Endothelial cell of umbilical vein (primary cell): Measurements from ENCODE around the gene MAP3K13. TPM values are rescaled to one million over a fixed set of nuclear protein-coding genes. Genes with fewer than 3 reads are reported as not detected.

ENCODE experiments used
- BruUV-seq: library from RNA; stranded (reverse); fragments of 400-500 nt; replicated peaks from 2 replicates; lab custom pipeline; 2021; lab: Mats Ljungman, UMichigan
- CTCF ChIA-PET: fragments of 300-600, 350-600 bp; sonication (Branson Sonifier 250); formaldehyde crosslinking; loops from one replicate; lab custom pipeline; 2021; ENCODE audit warnings: antibody characterized with exemption, inconsistent platforms; lab: Charles Lee
- POLR2A ChIA-PET: fragments of 300-600, 350-600 bp; sonication (Branson Sonifier 250); formaldehyde crosslinking; loops from one replicate; lab custom pipeline; 2021; ENCODE audit warnings: antibody characterized with exemption, inconsistent platforms; lab: Charles Lee
- DNase-seq: peaks from one replicate; pipeline ENCODE4 v3.0.0-alpha.2; 2011; ENCODE audit warnings: low read depth, low spot score
- FAIRE-seq: peaks from 2 replicates; lab custom pipeline; 2011; peaks lifted over from hg19 to GRCh38; lab: Jason Lieb, UNC
- H2AFZ ChIP-seq: 2 replicates; pipeline ENCODE4 v1.6.0; 2012; ENCODE audit warnings: low read depth, low read length, control low read depth, inconsistent platforms
- H3K27ac ChIP-seq: 2 replicates; pipeline ENCODE4 v1.5.1; 2011; ENCODE audit warnings: low read depth, mild to moderate bottlenecking, control low read depth, low read length, moderate library complexity; ENCODE audit not compliant: insufficient read depth
- H3K27me3 ChIP-seq, 2 experiments: 2 replicates each; pipeline versions ENCODE4 v1.6.0 to v1.6.1; 2011; ENCODE audit warnings: low read length in 2 of 2, mixed read lengths in 1 of 2; ENCODE audit not compliant: control insufficient read depth in 2 of 2, insufficient read depth in 2 of 2
- H3K36me3 ChIP-seq, 2 experiments: 2 replicates in 1 of 2; 3 replicates in 1 of 2; pipeline ENCODE4 v1.5.1; 2011; ENCODE audit warnings: low read length in 2 of 2, mild to moderate bottlenecking in 1 of 2, moderate library complexity in 1 of 2; ENCODE audit not compliant: control insufficient read depth in 2 of 2, insufficient read depth in 2 of 2; ENCODE audit errors: extremely low read depth in 1 of 2
- H3K4me1 ChIP-seq: 3 replicates; pipeline ENCODE4 v1.5.1; 2011; ENCODE audit warnings: mild to moderate bottlenecking, low read length; ENCODE audit not compliant: control insufficient read depth, insufficient read depth; ENCODE audit errors: extremely low read depth
- H3K4me2 ChIP-seq: 2 replicates; pipeline ENCODE4 v1.6.1; 2011; ENCODE audit warnings: low read length, control low read depth, mixed read lengths; ENCODE audit not compliant: insufficient read depth
- H3K4me3 ChIP-seq, 3 experiments: fragments of 200-600 bp in 1 of 3; sonication (generic), shearing (Covaris generic) in 1 of 3; replicated peaks in 1 of 3; 2 replicates each; pipeline ENCODE4 v1.5.1; 2011 to 2016; ENCODE audit warnings: control low read depth in 3 of 3, low read length in 3 of 3, mild to moderate bottlenecking in 2 of 3, inconsistent platforms in 1 of 3, low read depth in 1 of 3, moderate library complexity in 1 of 3; ENCODE audit not compliant: insufficient read depth in 1 of 3
- H3K79me2 ChIP-seq: 2 replicates; pipeline ENCODE4 v1.6.0; 2012; ENCODE audit warnings: low read length, inconsistent platforms; ENCODE audit not compliant: control insufficient read depth, insufficient read depth
- H3K9ac ChIP-seq: replicated peaks from 2 replicates; pipeline ENCODE3; 2011; ENCODE audit warnings: low read length, control low read depth; ENCODE audit not compliant: insufficient read depth; ENCODE audit errors: extremely low read depth
- H3K9me1 ChIP-seq: replicated peaks from 3 replicates; pipeline ENCODE4 v1.6.0; 2011; ENCODE audit warnings: mild to moderate bottlenecking, low read length; ENCODE audit not compliant: control insufficient read depth, insufficient read depth; ENCODE audit errors: extremely low read depth
- H3K9me3 ChIP-seq: replicated peaks from 2 replicates; pipeline ENCODE4 v1.5.1; 2012; ENCODE audit warnings: low read length, inconsistent platforms; ENCODE audit not compliant: control insufficient read depth, insufficient read depth
- H4K20me1 ChIP-seq: replicated peaks from 2 replicates; pipeline ENCODE3; 2011; ENCODE audit warnings: mild to moderate bottlenecking, low read length; ENCODE audit not compliant: control insufficient read depth, insufficient read depth; ENCODE audit errors: extremely low read depth
- CTCF ChIP-seq, 2 donors: IDR thresholded peaks; 1 replicate in 1 of 2; 2 replicates in 1 of 2; pipeline ENCODE4 v1.5.1; 2011; ENCODE audit warnings: low read length in 2 of 2, mild to moderate bottlenecking in 2 of 2, moderate library complexity in 2 of 2, control low read depth in 1 of 2, inconsistent platforms in 1 of 2, low read depth in 1 of 2; ENCODE audit not compliant: insufficient read depth in 1 of 2; ENCODE audit errors: extremely low read depth in 1 of 2
- EZH2 ChIP-seq: IDR thresholded peaks from 2 replicates; pipeline ENCODE4 v1.6.1; 2012; ENCODE audit warnings: borderline replicate concordance, low read depth, mild to moderate bottlenecking, moderate library complexity, low read length, inconsistent platforms; ENCODE audit not compliant: severe bottlenecking
- FOS ChIP-seq: IDR thresholded peaks from 2 replicates; pipeline ENCODE4 v1.6.1; 2011; ENCODE audit warnings: mild to moderate bottlenecking, low read length, moderate library complexity, borderline replicate concordance; ENCODE audit not compliant: insufficient read depth
- GATA2 ChIP-seq: IDR thresholded peaks from 2 replicates; pipeline ENCODE4 v1.7.0; 2011; ENCODE audit warnings: low read depth, mild to moderate bottlenecking, moderate library complexity, mixed read lengths, low read length; ENCODE audit not compliant: insufficient read length, insufficient read depth
- JUN ChIP-seq: IDR thresholded peaks from 2 replicates; pipeline ENCODE4 v1.6.1; 2011; ENCODE audit warnings: borderline replicate concordance, low read depth; ENCODE audit not compliant: insufficient read length, insufficient read depth
- MAX ChIP-seq: IDR thresholded peaks from 2 replicates; pipeline ENCODE4 v1.6.1; 2011; ENCODE audit not compliant: insufficient read depth, insufficient read length
- MYC ChIP-seq: IDR thresholded peaks from one replicate; pipeline ENCODE4 v1.6.1; 2011; ENCODE audit warnings: mild to moderate bottlenecking, low read depth, low read length
- POLR2A ChIP-seq: IDR thresholded peaks from 2 replicates; pipeline ENCODE4 v1.6.1; 2012; ENCODE audit warnings: low read depth, mild to moderate bottlenecking, control low read depth, low read length
- POLR2AphosphoS5 ChIP-seq: IDR thresholded peaks from 2 replicates; pipeline ENCODE4 v1.6.1; 2012; ENCODE audit warnings: low read depth, mild to moderate bottlenecking, control low read depth, low read length, moderate library complexity; ENCODE audit not compliant: insufficient read depth
- dilution Hi-C: fragments of 300-500 bp; cut with MboI; formaldehyde crosslinking; loops from one replicate; pipeline ENCODE4 v1.15.0; 2019; ENCODE audit warnings: low sequenced_read_pairs; ENCODE audit not compliant: extremely low pct_ligation_motif_present
- intact Hi-C: fragments of 100-400 bp; cut with micrococcal nuclease; formaldehyde crosslinking; loops from one replicate; pipeline ENCODE4 v1.10.0; 2022
- polyA plus RNA-seq, 4 experiments: library from polyadenylated mRNA; depleted of rRNA in 3 of 4; stranded (reverse) in 3 of 4; unstranded in 1 of 4; fragments of >200 nt; gene quantifications; 2 replicates each; pipeline versions ENCODE4 v1.2.1 to v1.2.3, GENCODE V29; 2011 to 2012; ENCODE audit warnings: missing spikeins in 1 of 4
- total RNA-seq: library from RNA; stranded (reverse); gene quantifications from 2 replicates; pipeline ENCODE4 v1.2.3, GENCODE V29; 2021

MAP3K13 gene
- total and polyA plus RNA-seq, 2 donors (not counting 3 experiments of a cell fraction or from before 2014, with no cell fraction given) = 6.2 to 15.4 TPM

DNA sequence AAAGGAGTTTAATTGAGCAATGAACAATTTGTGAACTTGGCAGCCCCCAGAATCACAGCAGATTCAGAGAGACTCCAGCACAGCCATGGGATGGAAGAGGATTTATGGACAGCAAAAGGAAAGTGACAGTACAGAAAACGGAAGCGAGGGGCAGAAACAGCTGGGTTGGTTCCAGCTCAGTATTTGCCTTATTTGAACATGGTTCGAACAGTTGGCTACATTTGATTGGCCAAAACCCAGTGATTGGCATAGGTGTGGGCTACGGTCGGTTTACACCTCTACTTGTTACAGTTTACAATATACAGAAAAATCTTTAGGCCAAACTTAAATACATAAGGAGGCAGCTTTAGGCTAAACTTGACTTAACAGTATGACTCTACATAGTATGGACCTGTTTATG lies 9.7 kb upstream of the MAP3K13 start:
- DNase-seq = no peak
- ChIA-PET CTCF (interaction anchor here (1.9 kb wide), 1 partner anchor 206 kb away, joined by 5 read pairs; no protein-coding TSS in a partner anchor), POLR2A (no interaction called here)
- no peaks in the 10 kb centered on the region for H3K79me2 ChIP-seq
- no peak overlapping the region for H3K4me2 ChIP-seq
- dilution Hi-C loops (no loop called here), intact Hi-C loops (no loop called here)
- no peak overlapping the region for H3K9ac ChIP-seq
- no peaks in the 10 kb centered on the region for H3K9me1 ChIP-seq
- peaks cover 0 to 3% of the 10 kb centered on the region in 2 experiments for H3K27me3 ChIP-seq
- no peaks in the 10 kb centered on the region for H3K4me1 ChIP-seq
- no TSS peak for BruUV-seq
- FAIRE-seq = no peak
- H2AFZ ChIP-seq = no peak overlapping the region
- TF ChIP-seq POLR2AphosphoS5 (no peak), GATA2 (no peak), FOS (no peak), JUN (no peak), MAX (no peak), EZH2 (no peak), POLR2A (no peak), CTCF (IDR thresholded peaks at IDR 0.05; ENCODE audit: extremely low read depth in 1 of 2, insufficient read depth in 1 of 2, low read depth in 1 of 2, low read length in 2 of 2) (no peak), MYC (no peak)
- H3K4me3 ChIP-seq = no peak overlapping the region
- no peaks in the 10 kb centered on the region for H3K9me3 ChIP-seq
- no peak overlapping the region for H3K27ac ChIP-seq
- no peaks in the 10 kb centered on the region for H4K20me1 ChIP-seq
- no peaks in the 10 kb centered on the region for H3K36me3 ChIP-seq
